Astrocyte (in vitro differentiated cells and primary cell): ENCODE measurements around the gene GLIS2. TPM values are rescaled to one million over a fixed set of nuclear protein-coding genes. Genes with fewer than 3 reads are reported as not detected.

Source experiments
- DNase-seq: peaks from one replicate; pipeline ENCODE4 v3.0.0-alpha.2; 2010; ENCODE audit warnings: low read depth
- FAIRE-seq: peaks from 2 replicates; lab custom pipeline; 2011; peaks lifted over from hg19 to GRCh38; lab: Jason Lieb, UNC
- H2AFZ ChIP-seq: 2 replicates; pipeline ENCODE4 v1.6.0; 2012; ENCODE audit warnings: low read depth, low read length, inconsistent platforms
- H3K27ac ChIP-seq: 2 replicates; pipeline ENCODE4 v1.5.1; 2011; ENCODE audit warnings: low read depth, low read length, inconsistent platforms
- H3K27me3 ChIP-seq: 2 replicates; pipeline ENCODE4 v1.6.0; 2011; ENCODE audit warnings: low read length, inconsistent platforms; ENCODE audit not compliant: insufficient read depth
- H3K36me3 ChIP-seq: 2 replicates; pipeline ENCODE4 v1.5.1; 2011; ENCODE audit warnings: low read length, inconsistent platforms; ENCODE audit not compliant: insufficient read depth
- H3K4me1 ChIP-seq: 2 replicates; pipeline ENCODE4 v1.5.1; 2011; ENCODE audit warnings: low read length, inconsistent platforms; ENCODE audit not compliant: insufficient read depth
- H3K4me2 ChIP-seq: 2 replicates; pipeline ENCODE4 v1.6.0; 2012; ENCODE audit warnings: low read length, inconsistent platforms
- H3K4me3 ChIP-seq: 2 replicates; pipeline ENCODE4 v1.5.1; 2011; ENCODE audit warnings: low read depth, mild to moderate bottlenecking, low read length, inconsistent platforms; ENCODE audit not compliant: insufficient read depth
- H3K79me2 ChIP-seq: 2 replicates; pipeline ENCODE4 v1.6.0; 2012; ENCODE audit warnings: mild to moderate bottlenecking, low read length, inconsistent platforms; ENCODE audit not compliant: insufficient read depth
- H3K9ac ChIP-seq: 2 replicates; pipeline ENCODE4 v1.6.0; 2012; ENCODE audit warnings: mild to moderate bottlenecking, low read length, inconsistent platforms
- H3K9me3 ChIP-seq: 2 replicates; pipeline ENCODE4 v1.5.1; 2012; ENCODE audit warnings: low read depth, mild to moderate bottlenecking, low read length, inconsistent platforms; ENCODE audit not compliant: insufficient read depth
- H4K20me1 ChIP-seq: 2 replicates; pipeline ENCODE4 v1.6.0; 2012; ENCODE audit warnings: low read length, inconsistent platforms; ENCODE audit not compliant: insufficient read depth
- H3K27ac Mint-ChIP-seq: one replicate; pipeline ENCODE4 v1.8.0; 2021; ENCODE audit warnings: mild to moderate bottlenecking, mixed read lengths; ENCODE audit not compliant: unreplicated experiment
- H3K27me3 Mint-ChIP-seq: one replicate; pipeline ENCODE4 v1.8.0; 2021; ENCODE audit warnings: low read depth, mixed read lengths; ENCODE audit not compliant: unreplicated experiment
- H3K36me3 Mint-ChIP-seq: one replicate; pipeline ENCODE4 v1.8.0; 2021; ENCODE audit warnings: low read depth, mixed read lengths; ENCODE audit not compliant: unreplicated experiment
- H3K4me1 Mint-ChIP-seq: one replicate; pipeline ENCODE4 v1.8.0; 2021; ENCODE audit warnings: low read depth, mixed read lengths; ENCODE audit not compliant: unreplicated experiment
- H3K4me3 Mint-ChIP-seq: one replicate; pipeline ENCODE4 v1.8.0; 2021; ENCODE audit warnings: mild to moderate bottlenecking, moderate library complexity, mixed read lengths; ENCODE audit not compliant: unreplicated experiment
- H3K9me3 Mint-ChIP-seq: one replicate; pipeline ENCODE4 v1.8.0; 2021; ENCODE audit warnings: mild to moderate bottlenecking, mixed read lengths; ENCODE audit not compliant: unreplicated experiment
- EZH2 ChIP-seq: IDR thresholded peaks from 2 replicates; pipeline ENCODE4 v1.6.1; 2012; ENCODE audit warnings: mild to moderate bottlenecking, low read length, inconsistent platforms; ENCODE audit not compliant: insufficient read depth
- total RNA-seq: library from RNA; stranded (reverse); gene quantifications from 2 replicates; pipeline ENCODE4 v1.2.1, GENCODE V29; 2021
- TF ChIP-seq, protein P1 (sequence below): IDR thresholded peaks from 2 replicates; pipeline ENCODE4 v1.5.1; 2011; ENCODE audit warnings: low read depth, mild to moderate bottlenecking, inconsistent platforms, low read length, moderate library complexity; ENCODE audit not compliant: insufficient read depth

GLIS2 gene
- total RNA-seq, 1 donor from 2014 or later = 18.9 TPM

GRCh38 chr16:4347010-4347409 is 31.1 kb downstream of the GLIS2 start:
- no peaks in the 10 kb centered on the region for H3K27me3 Mint-ChIP-seq
- H3K4me2 ChIP-seq = no peak overlapping the region
- no peaks in the 10 kb centered on the region for H3K9me3 ChIP-seq
- H3K36me3 ChIP-seq = no peaks in the 10 kb centered on the region
- H3K9ac ChIP-seq = no peak overlapping the region
- peaks cover 77% of the 10 kb centered on the region for H3K79me2 ChIP-seq
- peaks cover 7% of the 10 kb centered on the region for H3K4me1 ChIP-seq
- TF ChIP-seq, protein P1, sequence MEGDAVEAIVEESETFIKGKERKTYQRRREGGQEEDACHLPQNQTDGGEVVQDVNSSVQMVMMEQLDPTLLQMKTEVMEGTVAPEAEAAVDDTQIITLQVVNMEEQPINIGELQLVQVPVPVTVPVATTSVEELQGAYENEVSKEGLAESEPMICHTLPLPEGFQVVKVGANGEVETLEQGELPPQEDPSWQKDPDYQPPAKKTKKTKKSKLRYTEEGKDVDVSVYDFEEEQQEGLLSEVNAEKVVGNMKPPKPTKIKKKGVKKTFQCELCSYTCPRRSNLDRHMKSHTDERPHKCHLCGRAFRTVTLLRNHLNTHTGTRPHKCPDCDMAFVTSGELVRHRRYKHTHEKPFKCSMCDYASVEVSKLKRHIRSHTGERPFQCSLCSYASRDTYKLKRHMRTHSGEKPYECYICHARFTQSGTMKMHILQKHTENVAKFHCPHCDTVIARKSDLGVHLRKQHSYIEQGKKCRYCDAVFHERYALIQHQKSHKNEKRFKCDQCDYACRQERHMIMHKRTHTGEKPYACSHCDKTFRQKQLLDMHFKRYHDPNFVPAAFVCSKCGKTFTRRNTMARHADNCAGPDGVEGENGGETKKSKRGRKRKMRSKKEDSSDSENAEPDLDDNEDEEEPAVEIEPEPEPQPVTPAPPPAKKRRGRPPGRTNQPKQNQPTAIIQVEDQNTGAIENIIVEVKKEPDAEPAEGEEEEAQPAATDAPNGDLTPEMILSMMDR = no peak
- peaks cover 73% of the 10 kb centered on the region for H4K20me1 ChIP-seq
- no peak for FAIRE-seq
- H3K27ac ChIP-seq = no peak overlapping the region
- peaks cover 9% of the 10 kb centered on the region for H3K4me1 Mint-ChIP-seq
- H3K9me3 Mint-ChIP-seq = no peaks in the 10 kb centered on the region
- H3K36me3 Mint-ChIP-seq = peaks cover 7% of the 10 kb centered on the region
- no peak overlapping the region for H3K27ac Mint-ChIP-seq
- H3K4me3 Mint-ChIP-seq = no peak overlapping the region
- H3K27me3 ChIP-seq = no peaks in the 10 kb centered on the region
- no peak overlapping the region for H2AFZ ChIP-seq
- no peak for DNase-seq
- no peak overlapping the region for H3K4me3 ChIP-seq

DNA sequence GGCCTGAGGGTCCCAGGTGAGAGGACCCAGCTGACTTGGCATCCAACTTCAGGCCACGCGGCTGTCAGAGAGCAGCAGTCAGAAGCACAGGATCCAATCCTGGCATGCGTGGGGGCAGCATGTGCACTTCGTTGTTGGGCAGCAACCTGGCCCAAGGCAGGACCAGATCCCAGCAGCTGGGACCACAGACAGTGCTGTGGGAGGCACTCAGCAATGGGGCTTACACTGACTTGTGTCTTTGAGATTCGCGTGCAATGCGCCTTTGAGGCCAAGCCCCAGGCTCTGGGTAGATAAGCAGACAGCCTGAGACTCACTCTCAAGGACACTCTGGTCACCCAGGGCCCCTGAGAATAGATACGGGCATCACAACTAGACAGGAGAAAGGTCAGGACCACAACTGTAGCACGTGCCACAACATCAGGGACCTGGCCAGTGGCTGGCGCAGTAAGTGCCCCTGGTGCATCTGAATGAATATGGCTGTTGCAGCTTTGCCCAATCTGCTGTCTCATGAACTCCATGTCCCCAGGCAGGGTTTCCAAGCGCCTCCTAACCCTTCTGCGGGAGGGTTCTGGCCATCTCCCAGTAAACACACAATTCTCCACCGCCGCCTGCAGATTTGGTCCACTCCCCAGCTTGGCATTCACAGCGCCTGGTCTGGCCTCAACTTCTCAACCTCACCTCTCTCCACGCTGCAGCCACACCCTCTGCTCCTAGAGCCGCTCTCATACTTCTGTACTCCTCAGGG is 32.1 kb downstream of the GLIS2 start:
- H3K9me3 ChIP-seq = no peaks in the 10 kb centered on the region
- H3K9me3 Mint-ChIP-seq = no peaks in the 10 kb centered on the region
- peaks cover 7% of the 10 kb centered on the region for H3K36me3 Mint-ChIP-seq
- H3K4me3 ChIP-seq = no peak overlapping the region
- DNase-seq = no peak
- peaks cover 9% of the 10 kb centered on the region for H3K4me1 Mint-ChIP-seq
- H3K4me1 ChIP-seq = peaks cover 8% of the 10 kb centered on the region
- no peak overlapping the region for H3K27ac ChIP-seq
- H3K27me3 Mint-ChIP-seq = no peaks in the 10 kb centered on the region
- no peak overlapping the region for H3K4me3 Mint-ChIP-seq
- H3K27ac Mint-ChIP-seq = no peak overlapping the region
- H3K79me2 ChIP-seq = peaks cover 73% of the 10 kb centered on the region
- H3K9ac ChIP-seq = no peak overlapping the region
- H3K4me2 ChIP-seq = no peak overlapping the region
- no peak for FAIRE-seq
- H3K27me3 ChIP-seq = no peaks in the 10 kb centered on the region
- H3K36me3 ChIP-seq = no peaks in the 10 kb centered on the region
- peaks cover 68% of the 10 kb centered on the region for H4K20me1 ChIP-seq
- TF ChIP-seq, protein P1 = no peak
- no peak for TF ChIP-seq EZH2
- H2AFZ ChIP-seq = no peak overlapping the region

GRCh38 chr16:4349332-4349731 is 33.5 kb downstream of the GLIS2 start:
- H3K27me3 ChIP-seq = no peaks in the 10 kb centered on the region
- H3K36me3 Mint-ChIP-seq = peaks cover 7% of the 10 kb centered on the region
- no peak overlapping the region for H2AFZ ChIP-seq
- no peak overlapping the region for H3K4me3 Mint-ChIP-seq
- peaks cover 7% of the 10 kb centered on the region for H3K4me1 Mint-ChIP-seq
- no peak for TF ChIP-seq EZH2
- TF ChIP-seq, protein P1 = no peak
- H4K20me1 ChIP-seq = peaks cover 55% of the 10 kb centered on the region
- H3K4me2 ChIP-seq = peak overlapping the region; percentile 85
- no peak overlapping the region for H3K27ac ChIP-seq
- no peak overlapping the region for H3K4me3 ChIP-seq
- no peaks in the 10 kb centered on the region for H3K9me3 Mint-ChIP-seq
- H3K4me1 ChIP-seq = peaks cover 8% of the 10 kb centered on the region
- DNase-seq = no peak
- FAIRE-seq = no peak
- no peak overlapping the region for H3K27ac Mint-ChIP-seq
- no peaks in the 10 kb centered on the region for H3K36me3 ChIP-seq
- H3K9ac ChIP-seq = no peak overlapping the region
- H3K79me2 ChIP-seq = peaks cover 62% of the 10 kb centered on the region
- H3K27me3 Mint-ChIP-seq = no peaks in the 10 kb centered on the region
- no peaks in the 10 kb centered on the region for H3K9me3 ChIP-seq
